NCI-H345 treated with DMSO at 0.1 percent for 48 hours (cell line): Measurements from ENCODE around the gene AKR1B1.
A peak's percentile ranks its signal among the peaks of the same experiment; 100 is the strongest.
"Not testable (repeated sequence)": the region's sequence is repeated elsewhere in the genome, so short reads cannot be mapped to it uniquely, and the experiment has no call there.

Experiments used
- DNase-seq: peaks from one replicate; lab custom pipeline; 2025; ENCODE audit not compliant: unreplicated experiment; lab: John Stamatoyannopoulos, UW

Gene AKR1B1

GRCh38 chr7:134458806-134459698, at the start of gene AKR1B1:
TSS of gene AKR1B1 (minus strand) at chr7:134459100. CDS start at chr7:134459062, 38 bp downstream.
- DNase-seq = peak; percentile 88

GRCh38 chr7:134505856-134506255, 47.0 kb upstream of the AKR1B1 start:
- no peak for DNase-seq

GRCh38 chr7:134504660-134505164, 45.8 kb upstream of the AKR1B1 start:
- DNase-seq = no peak

- no peak for DNase-seq
Observed at GRCh38 chr7:134502463-134503371, 43.8 kb upstream of the AKR1B1 start.

GRCh38 chr7:134500982-134501381, 42.1 kb upstream of the AKR1B1 start:
- DNase-seq = no peak

GRCh38 chr7:134500406-134500805, 41.5 kb upstream of the AKR1B1 start:
- no peak for DNase-seq

- no peak for DNase-seq
Observed at GRCh38 chr7:134495546-134495945, 36.6 kb upstream of the AKR1B1 start.

GRCh38 chr7:134493091-134493490, 34.2 kb upstream of the AKR1B1 start:
- DNase-seq = no peak

- DNase-seq = not testable (repeated sequence)
Observed at GRCh38 chr7:134487721-134488120, 28.8 kb upstream of the AKR1B1 start.

- no peak for DNase-seq
Observed at GRCh38 chr7:134485203-134485602, 26.3 kb upstream of the AKR1B1 start.

- no peak for DNase-seq
Observed at GRCh38 chr7:134483296-134483695, 24.4 kb upstream of the AKR1B1 start.

- DNase-seq = no peak
Observed at GRCh38 chr7:134482858-134483257, 24.0 kb upstream of the AKR1B1 start.

GRCh38 chr7:134481167-134481566, 22.3 kb upstream of the AKR1B1 start:
- no peak for DNase-seq

- DNase-seq = no peak
Observed at GRCh38 chr7:134480730-134481129, 21.8 kb upstream of the AKR1B1 start.

GRCh38 chr7:134480202-134480601, 21.3 kb upstream of the AKR1B1 start:
- DNase-seq = no peak

- no peak for DNase-seq
Observed at GRCh38 chr7:134478707-134479106, 19.8 kb upstream of the AKR1B1 start.

GRCh38 chr7:134477954-134478353, 19.1 kb upstream of the AKR1B1 start:
- DNase-seq = no peak

- DNase-seq = no peak
Observed at GRCh38 chr7:134476044-134476443, 17.1 kb upstream of the AKR1B1 start.

GRCh38 chr7:134474828-134475227, 15.9 kb upstream of the AKR1B1 start:
- no peak for DNase-seq

GRCh38 chr7:134473861-134474291, 15.0 kb upstream of the AKR1B1 start:
- DNase-seq = no peak

GRCh38 chr7:134472572-134473244, 13.8 kb upstream of the AKR1B1 start:
- DNase-seq = no peak
